Measurements from ENCODE around the gene AARSD1. TPM values are rescaled to one million over a fixed set of nuclear protein-coding genes. Genes with fewer than 3 reads are reported as not detected.
"Not testable (repeated sequence)": the region's sequence is repeated elsewhere in the genome, so short reads cannot be mapped to it uniquely, and the experiment has no call there.

The AARSD1 gene
- total RNA-seq, 4 donors from 2014 or later: 10.9 to 39.5 (median 26.3) TPM

DNA sequence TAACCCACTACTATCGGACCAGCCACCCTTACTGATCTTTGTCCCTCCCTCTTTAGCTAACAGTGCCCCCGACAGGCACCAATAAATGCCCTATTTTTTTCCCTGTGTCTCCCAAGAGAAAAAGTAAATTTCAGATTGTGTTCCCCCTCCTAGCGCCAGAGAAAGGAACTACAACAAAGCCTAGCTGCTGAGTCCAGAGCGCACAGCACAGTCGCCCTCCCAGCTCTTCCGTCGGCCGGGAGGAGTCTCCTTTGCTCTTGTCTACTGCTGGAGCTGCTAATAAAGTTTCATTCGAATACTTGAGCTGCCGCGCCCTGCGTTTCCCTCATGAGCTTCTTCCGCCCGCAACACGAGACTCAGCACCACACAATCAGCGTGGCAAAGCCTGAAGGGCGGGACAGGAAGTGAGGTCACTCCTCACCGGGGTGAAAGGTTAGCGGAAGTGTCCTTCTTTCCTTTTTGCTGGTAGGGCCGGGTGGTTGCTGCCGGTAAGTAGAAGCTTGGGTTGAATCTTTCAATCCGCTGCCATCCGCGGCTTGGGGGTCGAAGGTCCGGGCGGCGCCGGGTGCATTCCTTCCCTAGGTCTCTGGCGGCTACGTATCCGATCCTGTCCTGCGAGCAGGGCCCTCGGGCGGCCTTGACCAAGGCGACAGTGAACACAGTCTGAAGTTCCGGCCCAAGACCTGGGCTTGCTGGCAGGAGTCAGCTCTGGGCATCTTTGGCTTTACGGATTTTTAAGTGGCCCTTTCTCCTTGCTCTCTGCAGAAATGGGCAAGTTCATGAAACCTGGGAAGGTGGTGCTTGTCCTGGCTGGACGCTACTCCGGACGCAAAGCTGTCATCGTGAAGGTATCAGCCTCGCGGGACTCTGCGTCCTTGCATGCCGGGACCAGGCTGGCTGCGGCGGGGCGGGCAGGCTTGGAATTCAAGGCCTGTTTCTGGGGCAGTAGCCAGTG lies 34.0 kb upstream of the AARSD1 start, which contains the start of gene RPL27:
Gene RPL27, plus strand, starts transcription at position 436 of the 955 bp plus-strand sequence. Its CDS starts 332 bp downstream, at position 768.
- H3K36me3 ChIP-seq: peaks cover 0 to 58% of the 10 kb centered on the region in 2 donors
- H3K9me3 ChIP-seq: no peaks in the 10 kb centered on the region
- peak within 1 kb of the TSS; percentile 63 to 99 for H3K4me3 ChIP-seq
- peak; percentile 98 for ATAC-seq
- 0% methylated on average over 2 to 6 of the region's 49 CpGs for WGBS, 2 donors (ENCODE audit: low coverage in 1 of 2)
- H3K27me3 ChIP-seq: no peaks in the 10 kb centered on the region
- peak within 1 kb of the TSS; percentile 86 to 97 (median 94) for H3K27ac ChIP-seq
- TF ChIP-seq EP300 (IDR thresholded peaks at IDR 0.05) (no peak), POLR2AphosphoS5 (IDR thresholded peaks at IDR 0.05) (peak; percentile 89), POLR2A (IDR thresholded peaks at IDR 0.05) (peak; percentile 68 to 70)
- TF ChIP-seq, protein P1, sequence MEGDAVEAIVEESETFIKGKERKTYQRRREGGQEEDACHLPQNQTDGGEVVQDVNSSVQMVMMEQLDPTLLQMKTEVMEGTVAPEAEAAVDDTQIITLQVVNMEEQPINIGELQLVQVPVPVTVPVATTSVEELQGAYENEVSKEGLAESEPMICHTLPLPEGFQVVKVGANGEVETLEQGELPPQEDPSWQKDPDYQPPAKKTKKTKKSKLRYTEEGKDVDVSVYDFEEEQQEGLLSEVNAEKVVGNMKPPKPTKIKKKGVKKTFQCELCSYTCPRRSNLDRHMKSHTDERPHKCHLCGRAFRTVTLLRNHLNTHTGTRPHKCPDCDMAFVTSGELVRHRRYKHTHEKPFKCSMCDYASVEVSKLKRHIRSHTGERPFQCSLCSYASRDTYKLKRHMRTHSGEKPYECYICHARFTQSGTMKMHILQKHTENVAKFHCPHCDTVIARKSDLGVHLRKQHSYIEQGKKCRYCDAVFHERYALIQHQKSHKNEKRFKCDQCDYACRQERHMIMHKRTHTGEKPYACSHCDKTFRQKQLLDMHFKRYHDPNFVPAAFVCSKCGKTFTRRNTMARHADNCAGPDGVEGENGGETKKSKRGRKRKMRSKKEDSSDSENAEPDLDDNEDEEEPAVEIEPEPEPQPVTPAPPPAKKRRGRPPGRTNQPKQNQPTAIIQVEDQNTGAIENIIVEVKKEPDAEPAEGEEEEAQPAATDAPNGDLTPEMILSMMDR (IDR thresholded peaks at IDR 0.05): peak; percentile 81 to 97 (median 93)
- peaks cover 5 to 39% (median 11%) of the 10 kb centered on the region in 3 donors for H3K4me1 ChIP-seq

DNA sequence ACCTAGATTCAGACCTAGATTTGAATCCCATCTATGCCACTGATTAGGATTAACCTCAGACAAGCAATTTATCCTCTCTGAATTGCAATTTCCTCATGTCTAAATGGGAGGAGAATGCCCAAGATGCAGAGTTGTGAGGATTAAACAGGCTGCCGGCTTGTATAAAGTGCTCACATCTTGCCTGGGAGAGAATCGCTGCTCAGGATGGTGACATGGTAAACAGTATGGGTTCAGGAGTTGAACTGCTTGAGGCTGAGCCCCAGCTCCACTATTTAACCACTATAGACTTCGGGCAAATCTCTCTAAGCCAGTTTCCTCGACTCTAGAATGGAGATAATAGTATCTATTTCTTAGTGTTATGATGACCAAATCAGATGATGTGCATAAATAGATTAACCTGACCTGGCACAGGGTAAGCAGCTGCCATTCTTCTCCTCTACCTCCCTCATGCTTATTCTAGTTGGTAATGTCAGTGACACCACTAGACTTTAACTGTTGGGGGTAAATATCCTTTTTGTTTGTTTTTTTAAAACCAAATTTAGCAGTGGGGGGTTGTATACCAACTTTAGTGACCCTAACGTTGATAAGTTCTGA lies 33.2 kb upstream of the AARSD1 start:
- WGBS, 2 donors (ENCODE audit: low coverage in 1 of 2): 17 to 18% methylated on average over 2 to 5 of the region's 5 CpGs
- H3K9me3 ChIP-seq: no peaks in the 10 kb centered on the region
- H3K36me3 ChIP-seq: peaks cover 0 to 58% of the 10 kb centered on the region in 2 donors
- TF ChIP-seq EP300 (IDR thresholded peaks at IDR 0.05): no peak
- no peak for TF ChIP-seq POLR2A (IDR thresholded peaks at IDR 0.05)
- TF ChIP-seq, protein P1 (IDR thresholded peaks at IDR 0.05): no peak
- no peak for TF ChIP-seq POLR2AphosphoS5 (IDR thresholded peaks at IDR 0.05)
- peak overlapping the region; percentile 81 to 90 (median 84) for H3K27ac ChIP-seq
- peaks cover 5 to 39% (median 11%) of the 10 kb centered on the region in 3 donors for H3K4me1 ChIP-seq
- H3K27me3 ChIP-seq: no peaks in the 10 kb centered on the region
- H3K4me3 ChIP-seq: peak overlapping the region; percentile 8 to 63
- ATAC-seq: no peak

DNA sequence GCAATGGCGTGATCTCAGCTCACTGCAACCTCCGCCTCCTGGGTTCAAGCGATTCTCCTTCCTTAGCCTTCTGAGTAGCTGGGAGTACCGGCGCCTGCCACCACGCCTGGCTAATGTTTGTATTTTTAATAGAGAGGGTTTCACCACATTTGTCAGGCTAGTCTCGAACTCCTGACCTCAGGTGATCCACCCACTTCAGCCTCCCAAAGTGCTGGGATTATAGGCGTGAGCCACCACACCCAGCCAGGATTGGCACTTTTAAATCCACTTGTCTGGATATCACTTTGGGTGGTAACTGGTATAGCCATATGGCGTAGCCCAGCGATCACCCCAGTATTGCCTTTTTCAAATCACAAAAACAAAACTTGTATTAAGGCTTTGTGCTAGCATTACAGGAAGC lies 29.7 kb upstream of the AARSD1 start:
- not testable (repeated sequence) for H3K27me3 ChIP-seq, H3K9me3 ChIP-seq, ATAC-seq, H3K4me3 ChIP-seq, H3K27ac ChIP-seq
- 93 to 96% methylated on average over 5 of the region's 10 CpGs for WGBS, 2 donors (ENCODE audit: low coverage in 1 of 2)
- Histone ChIP-seq H3K4me1 (peaks cover 0 to 11% (median 3%) of the 10 kb centered on the region in 3 donors), H3K36me3 (peaks cover 0 to 61% of the 10 kb centered on the region in 2 donors)

DNA sequence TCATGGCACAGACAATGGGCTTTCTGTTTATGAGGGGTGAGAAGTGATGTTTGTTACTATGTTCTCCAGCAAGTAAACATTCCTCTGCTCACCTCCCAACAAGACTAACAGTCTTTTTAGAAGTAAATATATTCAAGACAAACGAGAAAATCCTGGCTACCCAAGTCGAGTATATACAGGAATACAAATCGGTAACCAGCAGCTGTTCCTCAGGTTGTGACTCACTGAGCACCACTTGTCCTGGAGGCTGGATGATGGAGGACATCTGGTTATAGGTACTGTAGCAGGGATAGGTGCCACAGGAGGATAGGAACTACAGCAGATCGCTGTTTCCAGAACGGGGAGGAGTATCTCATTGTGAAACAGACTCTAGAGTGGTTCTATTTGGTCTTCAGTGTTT lies 28.6 kb upstream of the AARSD1 start:
- 70 to 74% methylated on average over 5 of the region's 5 CpGs for WGBS, 2 donors (ENCODE audit: low coverage in 1 of 2)
- Histone ChIP-seq H3K36me3 (peaks cover 0 to 71% of the 10 kb centered on the region in 2 donors), H3K9me3 (no peaks in the 10 kb centered on the region), H3K4me3 (no peak overlapping the region), H3K27me3 (no peaks in the 10 kb centered on the region), H3K27ac (no peak overlapping the region), H3K4me1 (peaks cover 0 to 7% (median 3%) of the 10 kb centered on the region in 3 donors)
- no peak for ATAC-seq
- TF ChIP-seq, protein P1 (IDR thresholded peaks at IDR 0.05): no peak
- TF ChIP-seq POLR2AphosphoS5 (IDR thresholded peaks at IDR 0.05) (no peak), EP300 (IDR thresholded peaks at IDR 0.05) (no peak), POLR2A (IDR thresholded peaks at IDR 0.05) (no peak)

DNA sequence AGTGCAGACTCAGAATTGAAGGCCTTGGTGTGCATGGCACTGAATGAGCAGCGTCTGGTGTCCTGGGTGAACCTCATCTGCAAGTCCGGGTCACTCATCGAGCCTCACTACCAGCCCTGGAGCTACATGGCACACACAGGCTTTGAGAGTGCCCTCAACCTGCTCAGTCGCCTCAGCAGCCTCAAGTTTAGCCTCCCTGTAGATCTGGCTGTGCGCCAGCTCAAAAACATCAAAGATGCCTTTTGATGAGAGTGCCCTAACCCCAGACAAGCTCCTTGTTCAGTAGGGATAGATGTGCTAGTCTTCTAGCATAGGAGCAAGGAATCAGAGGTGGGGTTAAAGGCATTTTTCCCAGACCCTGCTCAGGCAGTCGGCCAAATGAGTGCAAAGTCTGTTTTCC lies 27.2 kb upstream of the AARSD1 start:
- TF ChIP-seq POLR2A (IDR thresholded peaks at IDR 0.05) (no peak), EP300 (IDR thresholded peaks at IDR 0.05) (no peak), POLR2AphosphoS5 (IDR thresholded peaks at IDR 0.05) (no peak)
- TF ChIP-seq, protein P1 (IDR thresholded peaks at IDR 0.05): no peak
- no CpG with 5 or more reads among the region's 6 CpGs for WGBS, 2 donors (ENCODE audit: low coverage in 1 of 2)
- Histone ChIP-seq H3K4me3 (no peak overlapping the region), H3K27me3 (no peaks in the 10 kb centered on the region), H3K36me3 (peaks cover 0 to 85% of the 10 kb centered on the region in 2 donors), H3K4me1 (no peaks in the 10 kb centered on the region), H3K9me3 (no peaks in the 10 kb centered on the region), H3K27ac (no peak overlapping the region)
- ATAC-seq: no peak
